Stimulated activated CD8-positive, alpha-beta memory T cell treated with anti-CD3 and anti-CD28 coated beads, Interleukin-4, amount 100 ng/mL, for 1 hour (primary cell): ENCODE data around the gene LMX1A.
A peak's percentile ranks its signal among the peaks of the same experiment; 100 is the strongest.

Experiments used
- DNase-seq, 2 donors: peaks; one replicate each; pipeline ENCODE4 v3.0.0-alpha.2; 2020; ENCODE audit warnings: low read depth in 2 of 2, low spot score in 1 of 2

Gene LMX1A

DNA sequence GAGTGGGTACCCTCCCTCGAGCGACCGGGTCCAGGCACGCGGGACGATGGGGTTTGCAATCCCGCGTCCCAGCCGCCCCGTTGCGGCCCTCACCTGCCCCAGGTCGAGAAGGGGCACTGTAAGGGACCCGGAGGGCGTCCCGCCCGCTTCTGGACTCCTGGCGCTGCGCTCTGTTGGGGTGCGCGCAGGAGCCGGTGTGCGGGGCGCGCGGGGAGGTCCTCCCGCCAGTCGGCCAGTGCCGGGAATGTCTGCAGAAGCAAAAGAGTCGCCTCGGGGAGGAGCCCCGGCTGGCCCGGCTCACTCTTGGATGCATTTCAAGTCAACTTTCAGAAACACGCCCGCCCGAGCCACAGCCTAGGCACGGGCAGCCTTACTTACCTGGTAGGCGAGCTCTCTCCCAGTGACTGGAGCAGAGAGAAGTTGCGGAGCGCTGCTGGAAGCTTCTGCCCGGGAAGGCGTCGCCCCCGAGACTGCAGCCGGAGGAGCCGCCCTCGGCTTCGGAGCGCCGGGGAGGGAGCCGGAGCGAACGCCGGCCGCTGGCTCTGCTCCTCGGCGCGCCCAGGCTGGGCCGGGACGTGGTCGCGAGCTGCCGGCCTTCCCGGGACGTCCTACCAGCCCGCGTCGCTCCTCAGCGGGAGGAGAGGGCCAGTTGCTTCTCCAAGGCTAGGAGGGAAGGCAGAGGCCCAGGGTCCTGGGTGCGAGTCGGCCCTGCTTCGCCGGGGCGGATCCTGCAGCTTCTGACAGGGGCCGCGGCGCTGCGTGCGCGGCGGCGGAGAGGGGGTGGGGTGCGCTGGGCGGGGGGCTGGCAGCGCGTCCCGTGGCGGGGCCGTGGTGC, at the start of gene LMX1A:
Gene LMX1A (minus strand): TSS at position 739 of the 835 bp plus-strand sequence. CDS start 1,156 bp downstream, outside the sequence.
- DNase-seq = no peak

DNA sequence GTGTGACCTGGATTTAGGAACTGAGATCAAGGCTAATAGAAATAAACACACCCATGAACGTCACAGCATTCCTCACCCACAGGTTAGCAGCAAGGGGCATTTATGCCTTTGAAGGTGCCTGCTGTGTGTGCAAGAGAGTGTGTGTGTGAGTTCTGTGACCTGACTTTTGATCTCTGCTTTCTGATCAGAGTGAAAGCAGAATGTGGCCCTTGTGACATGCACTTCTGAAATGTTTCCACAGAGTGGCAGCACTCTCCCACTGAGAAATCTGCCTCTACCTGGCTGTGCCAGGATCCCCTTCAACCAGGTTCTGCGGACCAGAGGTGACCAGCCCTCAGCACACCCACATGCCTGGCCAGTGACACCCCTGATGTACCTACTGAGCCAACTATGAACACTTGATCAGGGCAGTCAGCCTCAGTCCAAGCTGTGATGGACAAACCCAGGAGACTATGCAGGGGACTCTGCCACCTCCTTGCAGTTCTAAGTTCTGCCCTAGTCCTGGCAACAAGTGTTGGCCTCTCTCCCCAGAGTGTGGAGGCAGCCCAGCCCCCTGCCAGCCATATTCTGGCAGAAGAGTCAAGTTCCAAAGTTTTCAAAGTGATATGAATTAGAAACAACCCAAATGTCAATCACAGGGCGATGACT, 47.4 kb upstream of the LMX1A start:
- no peak for DNase-seq

DNA sequence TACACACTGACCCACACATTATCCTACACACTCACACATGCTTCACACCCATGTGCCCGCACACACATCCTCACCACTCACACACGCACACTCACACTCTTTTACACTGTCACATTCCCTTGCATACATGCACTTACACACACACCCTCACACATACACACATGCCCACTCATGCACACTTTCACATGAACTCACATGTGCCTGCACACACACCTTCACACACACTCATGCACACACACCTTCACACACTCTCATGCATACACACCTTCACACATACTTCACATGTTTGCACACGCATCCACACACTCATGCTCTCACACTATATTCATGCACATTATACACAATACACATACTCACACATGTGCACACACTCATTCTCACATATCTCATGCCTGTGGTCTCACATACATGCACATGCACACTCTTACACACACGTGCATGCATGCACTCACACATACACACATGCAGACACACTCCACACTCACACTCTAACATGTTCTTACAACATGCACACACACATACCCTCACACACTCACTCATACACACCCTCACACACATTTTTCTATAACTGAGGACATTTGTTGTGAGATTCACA, 46.1 kb upstream of the LMX1A start:
- DNase-seq = no peak

DNA sequence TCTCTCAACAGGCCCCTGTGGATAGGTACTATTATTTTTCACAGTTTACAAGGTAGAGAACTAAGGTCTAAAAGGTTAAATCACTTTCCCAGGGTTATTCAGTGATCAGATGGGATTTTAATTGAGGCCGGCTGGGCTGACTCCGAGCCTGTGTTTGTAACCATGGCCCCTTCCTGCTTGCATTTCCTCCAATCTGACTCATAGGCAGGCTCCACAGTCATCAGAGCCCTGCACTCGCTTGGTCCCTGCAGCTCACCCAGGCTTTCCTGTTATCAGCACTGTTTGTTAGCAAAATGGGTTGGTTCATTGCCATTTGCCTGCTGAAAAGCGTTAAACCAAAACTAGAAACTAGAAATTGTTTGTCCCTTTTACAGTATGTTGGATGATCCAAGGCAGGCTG, 41.4 kb upstream of the LMX1A start:
- no peak for DNase-seq

DNA sequence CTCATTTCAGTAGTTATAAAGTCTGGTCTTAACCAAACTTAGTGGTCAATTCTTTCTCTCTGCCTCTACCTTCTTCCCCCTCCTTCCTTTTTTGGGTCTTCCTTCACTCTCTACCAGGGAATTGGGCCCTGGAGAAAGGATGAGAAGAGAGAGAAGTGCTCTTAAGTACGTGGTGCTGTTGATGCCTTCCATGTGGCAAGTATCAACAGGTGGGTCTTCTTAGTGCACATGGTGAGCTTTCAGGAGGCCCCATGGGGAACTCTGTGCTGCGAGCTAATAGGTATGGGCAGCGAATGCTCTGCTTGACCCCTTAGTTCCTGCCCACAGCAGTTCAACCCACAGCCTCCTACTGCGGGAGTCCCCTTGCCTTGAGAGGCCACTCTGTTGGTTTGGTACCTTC, 39.4 kb upstream of the LMX1A start:
- DNase-seq = no peak

DNA sequence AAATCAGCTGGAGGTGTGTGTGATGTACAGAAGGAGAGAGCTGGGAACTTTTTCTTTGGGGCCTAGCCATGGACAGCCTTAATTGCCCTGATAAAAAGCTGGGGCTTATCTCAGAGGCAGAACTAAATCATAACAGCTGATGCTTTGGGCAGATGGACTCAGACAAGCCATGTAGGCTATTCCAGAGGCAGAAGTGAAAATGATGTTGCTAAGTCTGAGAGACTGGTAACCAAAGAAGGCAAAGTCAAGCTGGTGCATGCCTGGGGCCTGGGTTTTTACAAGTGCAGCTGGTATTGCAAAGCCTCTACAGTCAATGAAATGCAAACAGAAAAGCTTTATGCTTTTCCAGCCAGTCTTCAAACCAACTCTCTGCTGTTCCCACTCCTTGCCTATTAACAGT, 39.0 kb upstream of the LMX1A start:
- no peak for DNase-seq

DNA sequence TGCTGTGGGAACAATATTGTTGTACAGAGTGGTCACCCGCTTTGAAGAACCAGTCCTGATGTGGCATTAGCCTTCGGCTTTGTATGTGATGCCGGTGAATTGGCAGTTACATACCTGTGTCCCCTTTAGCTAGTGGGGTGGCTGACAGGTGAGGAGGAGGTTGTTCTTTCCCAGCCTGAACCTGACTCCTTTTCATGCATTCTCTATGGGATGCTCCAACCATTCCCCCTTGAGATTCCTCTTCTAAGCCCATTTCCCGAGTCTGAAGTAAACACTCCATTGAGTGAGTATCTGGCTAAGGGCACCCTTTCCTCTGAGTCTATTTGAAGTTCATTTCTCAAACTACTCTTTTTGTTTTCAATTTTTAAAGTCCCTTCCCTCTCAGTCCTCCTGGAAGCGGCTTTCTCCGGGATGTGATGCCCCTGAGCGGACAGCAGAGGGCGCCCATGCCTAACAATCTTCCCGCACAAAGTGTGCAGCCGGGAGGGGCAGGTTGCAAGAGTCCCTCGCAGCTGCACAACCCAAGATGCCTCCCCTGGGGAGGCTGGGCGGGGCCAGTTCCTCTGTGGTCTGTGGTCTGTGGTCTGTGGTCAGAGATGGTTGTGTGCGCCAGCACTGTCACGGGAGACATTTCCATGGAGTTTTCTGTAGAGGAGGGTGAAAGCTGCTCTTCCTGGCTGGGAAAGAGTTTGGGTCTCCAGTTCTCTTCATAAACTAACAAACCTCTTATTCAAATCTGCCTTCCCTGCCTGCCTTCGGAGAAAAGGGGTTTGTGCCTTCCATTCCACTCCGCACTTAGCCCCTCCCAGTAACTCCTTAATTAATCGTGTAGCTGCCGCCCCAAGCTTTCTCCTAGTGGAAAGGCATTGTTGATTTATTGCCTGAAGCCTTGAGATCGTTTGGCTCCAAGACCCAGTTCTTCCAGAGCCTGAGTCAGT, 36.4 kb upstream of the LMX1A start:
- DNase-seq = peak; percentile 79 to 81

DNA sequence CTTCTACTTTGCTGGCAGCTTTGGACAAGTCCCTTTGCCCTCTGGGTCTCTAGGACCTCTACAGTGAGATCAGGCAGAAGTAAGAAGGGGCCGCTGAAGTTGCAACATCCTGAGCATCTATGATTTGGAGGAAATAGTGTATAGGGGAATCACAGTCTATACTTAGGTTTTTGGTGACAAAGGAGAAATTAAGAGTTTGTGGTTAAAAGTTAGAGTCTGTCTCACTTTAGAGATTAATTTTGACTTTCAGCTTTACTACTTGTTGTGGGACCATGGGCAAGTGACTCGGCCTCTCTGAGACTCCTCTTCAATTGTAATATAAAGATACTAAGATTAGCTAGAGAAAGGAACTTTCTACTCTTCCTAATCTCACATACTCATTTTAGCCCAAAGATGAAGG, 33.1 kb upstream of the LMX1A start:
- no peak for DNase-seq

DNA sequence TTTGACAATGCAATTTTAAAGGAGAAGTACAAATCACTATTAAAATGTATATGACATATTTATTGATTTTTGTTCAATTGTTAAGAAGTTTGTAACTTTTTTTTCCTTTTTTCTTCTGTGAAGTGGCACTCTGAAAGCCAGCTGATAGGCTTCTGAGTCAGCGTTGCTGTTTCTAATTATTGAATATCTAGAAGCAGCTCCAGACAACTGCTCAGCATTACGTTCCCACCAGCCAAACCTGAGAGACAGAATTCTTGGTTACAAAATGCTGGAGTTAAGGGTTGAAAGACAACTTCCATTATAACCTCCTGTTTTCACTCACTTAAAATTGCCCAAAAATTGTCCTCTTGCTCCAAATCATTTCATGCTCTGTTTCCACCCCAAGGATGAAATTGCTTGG, 31.4 kb upstream of the LMX1A start:
- DNase-seq = no peak

DNA sequence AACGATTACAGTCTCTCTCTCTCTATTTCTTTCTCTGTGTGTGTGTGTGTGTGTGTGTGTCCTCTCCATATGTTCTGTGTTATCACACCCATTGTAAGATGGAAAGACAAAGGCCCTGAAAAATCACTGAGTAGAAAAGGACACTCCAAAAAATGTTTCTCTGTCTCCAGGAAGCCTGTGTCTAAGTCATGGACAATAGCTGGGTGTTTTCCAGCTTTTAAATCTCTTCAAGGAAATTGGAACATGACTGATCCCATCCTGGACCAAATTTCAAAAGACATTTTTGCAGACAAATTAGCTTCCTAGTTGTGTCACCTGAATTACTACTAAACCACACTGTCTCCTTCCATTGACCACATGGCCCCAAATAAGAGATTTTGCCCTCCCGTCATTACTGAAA, 31.0 kb upstream of the LMX1A start:
- no peak for DNase-seq

DNA sequence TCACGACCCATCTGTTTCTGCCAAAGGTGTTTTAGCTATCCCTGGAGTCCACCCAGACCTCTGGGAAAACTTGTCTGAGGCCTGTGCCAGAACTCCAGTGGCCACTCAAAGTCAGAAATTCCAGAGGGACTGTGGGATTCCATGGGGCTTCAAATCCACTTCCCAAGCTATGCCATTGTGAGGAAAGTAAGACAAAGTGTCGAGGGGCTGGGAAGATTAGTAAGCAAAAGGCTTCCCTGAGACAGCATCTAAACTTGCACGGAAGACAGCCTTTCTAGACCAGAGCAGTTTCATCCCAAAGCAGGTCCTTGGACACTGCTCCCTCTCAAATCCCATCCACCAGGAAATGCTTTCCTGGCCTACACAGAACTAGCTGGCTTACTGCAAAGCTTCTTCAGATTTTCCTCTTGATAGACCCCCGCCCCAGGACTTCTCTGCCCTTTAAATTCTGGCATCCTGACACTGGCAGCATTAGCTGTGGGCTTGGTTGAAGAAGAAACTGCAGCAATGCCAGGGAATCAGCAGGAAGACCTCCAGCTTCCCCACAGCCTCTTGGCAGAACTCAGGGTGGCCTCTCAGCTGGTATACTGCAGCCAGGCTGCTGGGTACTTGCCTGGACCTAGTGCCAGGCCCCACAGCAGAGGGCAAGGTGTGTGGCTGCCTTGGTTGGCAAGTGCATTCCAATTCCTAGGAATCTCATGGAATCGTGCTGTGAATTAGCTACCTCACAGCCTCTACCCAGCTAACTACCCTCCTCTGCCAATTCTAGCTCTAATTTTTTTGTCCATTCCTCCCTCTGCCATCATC, 27.3 kb upstream of the LMX1A start:
- DNase-seq = no peak

DNA sequence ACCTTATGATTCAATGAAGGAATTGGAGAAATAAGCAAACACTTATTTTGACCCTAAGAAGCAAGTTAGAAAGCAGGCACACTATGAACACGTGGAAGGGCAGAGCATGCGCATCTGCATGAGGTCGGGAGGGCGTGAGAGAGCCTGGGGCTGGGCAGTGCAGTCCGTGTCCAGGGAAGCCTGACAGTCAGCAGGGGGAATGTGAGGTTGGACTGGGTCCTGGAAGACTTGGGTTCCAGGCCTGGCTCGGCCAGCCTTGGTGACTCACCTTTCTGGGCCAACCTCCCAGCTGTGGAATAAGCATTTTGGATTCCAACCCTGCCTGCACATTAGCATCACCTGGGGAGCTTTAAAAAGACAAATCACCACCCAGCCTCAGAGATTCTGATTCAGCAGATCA, 26.6 kb upstream of the LMX1A start:
- DNase-seq = no peak

DNA sequence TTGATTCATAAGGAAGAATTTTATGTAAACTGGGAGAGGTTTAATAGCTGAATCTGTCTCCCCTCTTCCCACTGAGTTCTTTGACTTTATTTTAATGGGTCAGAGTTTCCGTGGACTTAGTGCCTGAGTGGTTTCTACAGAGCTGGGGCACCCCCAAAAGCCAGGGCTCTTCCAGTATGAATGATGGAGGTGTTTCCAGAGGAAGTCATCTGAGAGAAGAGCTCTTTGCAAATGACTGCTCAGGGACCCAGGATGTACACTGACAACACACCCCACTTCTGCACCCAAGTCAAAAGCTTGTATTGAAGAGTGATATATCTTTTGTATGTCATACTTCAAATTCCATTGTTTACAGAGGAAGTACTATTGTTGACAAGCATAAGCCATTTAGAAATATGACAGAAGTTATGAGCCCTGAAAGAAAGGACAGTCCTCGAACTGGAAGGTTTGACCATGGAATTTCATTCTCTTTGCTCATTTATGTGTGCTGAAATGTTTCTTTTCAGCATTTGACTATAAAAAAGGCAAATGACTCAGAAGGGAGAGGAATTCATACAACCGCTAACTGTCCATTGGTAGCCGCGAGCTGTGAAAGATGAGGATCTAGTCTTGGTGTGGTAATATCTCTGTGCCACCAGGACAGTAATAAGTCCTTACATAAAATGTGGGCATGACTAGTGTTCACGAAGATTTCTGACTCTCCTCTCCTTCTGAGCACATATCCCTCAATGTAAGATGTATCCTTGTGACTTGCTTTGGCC, 25.4 kb upstream of the LMX1A start:
- no peak for DNase-seq

DNA sequence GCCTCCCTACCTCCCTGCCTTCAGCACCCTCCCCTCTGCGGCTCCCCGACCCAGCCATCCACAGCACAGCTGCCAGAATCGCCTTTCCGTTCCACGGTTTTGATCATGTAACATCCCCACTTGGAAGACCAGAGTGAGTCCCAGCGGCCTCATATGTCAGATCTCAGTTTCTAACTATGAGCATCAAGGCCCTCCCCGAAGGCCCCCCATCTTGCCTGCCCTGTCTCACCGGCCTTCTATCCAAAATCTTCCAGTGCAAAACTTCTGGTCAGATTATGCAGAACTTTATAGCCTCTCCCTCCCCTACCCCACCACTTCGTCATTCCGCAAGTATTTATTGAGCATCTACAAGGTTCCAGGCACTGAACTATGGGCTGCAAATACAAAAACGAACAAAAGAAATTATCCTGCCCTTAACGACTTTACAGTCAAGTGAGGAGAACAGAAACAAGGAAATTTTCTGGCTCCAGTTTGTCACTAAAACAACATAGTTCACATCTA, 20.3 kb upstream of the LMX1A start:
- DNase-seq = no peak

DNA sequence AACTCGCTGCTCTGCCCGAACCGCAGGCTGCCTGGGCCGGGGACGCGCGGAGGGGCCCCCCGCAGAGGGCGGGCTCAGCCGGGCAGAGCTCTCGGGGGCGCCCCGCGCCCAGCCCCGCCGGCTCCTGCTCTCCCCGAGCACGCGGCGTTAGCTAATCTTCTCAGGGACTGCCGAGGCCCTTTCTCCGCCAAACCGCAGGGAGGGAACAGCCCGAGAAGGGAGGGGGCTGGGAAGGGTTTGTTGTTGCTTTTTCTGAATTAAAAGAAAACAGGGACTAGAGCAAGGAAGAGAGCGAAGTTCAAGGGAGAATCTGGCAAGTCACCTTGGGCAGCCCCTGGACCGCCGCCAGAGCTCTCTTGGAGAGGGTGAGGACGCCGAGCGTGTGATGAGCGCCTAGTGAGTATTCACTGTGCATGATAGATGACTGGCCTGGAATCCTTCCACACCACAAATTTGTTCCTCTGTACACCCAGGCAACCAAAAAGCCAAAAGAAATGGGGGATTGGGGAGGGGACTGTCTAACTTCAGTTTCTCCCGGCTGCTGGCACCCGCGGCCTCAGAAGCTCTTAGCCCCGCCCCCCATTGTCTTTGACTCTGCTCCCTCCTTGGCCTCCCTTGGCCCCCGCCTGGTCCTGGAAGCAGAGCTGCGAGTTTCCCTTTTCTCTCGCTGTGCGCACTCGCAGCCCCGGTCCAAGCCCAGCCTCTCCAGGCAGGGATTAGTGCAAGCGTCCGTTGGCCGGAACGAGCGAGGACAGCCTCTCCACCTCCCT, 19.7 kb upstream of the LMX1A start:
- DNase-seq = no peak

DNA sequence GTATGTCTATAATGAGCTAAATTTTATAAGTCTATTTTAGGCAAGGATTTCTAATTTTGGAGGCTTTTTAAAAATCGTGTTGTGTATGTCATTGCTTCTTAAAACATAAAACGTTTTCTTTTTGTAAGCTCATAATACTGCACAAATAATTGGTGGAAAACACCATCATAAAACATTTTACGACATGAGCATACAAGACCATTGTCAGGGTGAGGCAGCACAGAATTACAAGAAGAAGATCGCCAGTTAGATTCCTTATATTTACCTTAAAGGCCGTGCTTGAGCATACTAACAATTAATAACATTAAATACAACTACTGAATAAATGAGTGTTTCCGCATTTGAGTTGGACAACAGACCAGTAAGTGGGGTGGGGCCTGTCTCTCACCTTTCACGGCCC, 19.1 kb upstream of the LMX1A start:
- no peak for DNase-seq

DNA sequence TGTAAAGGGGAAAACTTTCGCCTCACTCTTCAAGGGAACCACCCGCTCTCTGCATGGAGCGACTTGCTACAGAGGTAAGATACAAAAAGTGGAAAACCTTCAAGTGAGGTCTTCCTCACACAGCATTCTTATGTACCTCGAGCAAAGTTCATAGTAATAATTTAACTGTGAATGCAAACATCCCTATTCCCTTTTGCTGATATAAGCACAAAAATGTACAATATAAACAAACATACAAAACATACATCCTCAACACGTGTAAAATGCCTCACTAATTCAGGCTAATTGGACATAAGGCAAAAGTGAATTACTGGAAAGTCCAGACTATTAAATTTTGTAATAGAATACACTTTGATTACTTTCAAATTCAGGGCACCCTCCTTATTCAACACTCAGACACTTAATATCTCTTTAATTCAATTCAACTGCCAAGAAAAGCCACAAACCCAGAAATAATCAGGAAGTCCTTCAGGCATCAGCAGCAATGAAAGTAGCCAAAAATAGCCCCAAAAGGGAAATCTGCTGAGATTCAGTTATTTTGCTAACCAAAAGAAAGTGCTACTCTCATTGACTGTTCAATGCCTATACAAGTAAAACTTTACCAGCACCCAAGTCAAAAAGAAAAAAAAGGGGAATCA, 15.2 kb upstream of the LMX1A start:
- no peak for DNase-seq

DNA sequence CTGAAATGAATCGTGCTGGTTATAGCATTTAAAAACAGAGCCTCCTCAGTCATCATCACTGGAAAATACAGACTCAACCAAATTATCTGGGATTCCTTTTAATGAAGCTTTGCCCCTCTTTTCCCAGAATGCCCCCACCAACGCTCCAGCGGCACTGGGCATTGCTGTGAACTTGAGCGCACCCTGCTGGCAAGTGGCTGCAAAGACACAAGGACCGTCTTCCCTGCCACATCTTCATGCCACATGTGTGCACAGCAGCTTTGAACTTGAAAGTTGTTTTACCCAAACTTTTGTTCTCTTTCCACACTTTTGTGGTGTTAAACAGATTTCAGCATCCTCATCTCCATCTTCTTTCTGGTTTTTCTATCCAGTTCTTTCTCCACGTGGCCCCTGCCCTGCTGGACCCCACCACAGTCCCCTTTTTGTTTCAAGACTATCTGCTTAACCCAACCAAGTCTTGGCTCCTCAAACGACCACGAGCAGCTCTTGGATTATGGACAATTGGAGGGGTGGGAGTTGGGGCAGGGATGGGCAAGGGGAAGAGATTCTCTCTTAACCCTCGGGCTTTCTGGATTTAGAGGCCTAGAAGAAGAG, 12.8 kb upstream of the LMX1A start:
- DNase-seq = peak in 1 of 2 donors; percentile 19
